CD4-positive, CD25-positive, alpha-beta regulatory T cell (primary cell): ENCODE results near the gene AACS. TPM values are rescaled to one million over a fixed set of nuclear protein-coding genes. Genes with fewer than 3 reads are reported as not detected.

Experiments
- ATAC-seq, 2 donors: fragments of 150-1000 bp; cut with Tn5 transposase; one replicate each; pipeline ENCODE4 v1.10.0; 2021; ENCODE audit warnings: low read depth in 2 of 2, moderate number of reproducible peaks in 2 of 2, moderate library complexity in 1 of 2
- DNase-seq, 3 donors: peaks; one replicate each; pipeline versions ENCODE4 v3.0.0 to v3.0.0-alpha.2; 2012 to 2022; ENCODE audit warnings: mixed read lengths in 1 of 3
- H3K27ac ChIP-seq: one replicate; pipeline ENCODE4 v1.7.0; 2013; ENCODE audit warnings: mild to moderate bottlenecking, low read length; ENCODE audit not compliant: insufficient read depth, poor library complexity, severe bottlenecking
- H3K27me3 ChIP-seq: one replicate; pipeline ENCODE4 v1.7.0; 2013; ENCODE audit warnings: low read length; ENCODE audit not compliant: control insufficient read depth, insufficient read depth
- H3K36me3 ChIP-seq: one replicate; pipeline ENCODE4 v1.7.0; 2013; ENCODE audit warnings: mild to moderate bottlenecking, low read length, moderate library complexity; ENCODE audit not compliant: control insufficient read depth, insufficient read depth
- H3K4me1 ChIP-seq: 2 replicates; pipeline ENCODE4 v1.7.0; 2013; ENCODE audit warnings: mild to moderate bottlenecking, low read length; ENCODE audit not compliant: insufficient read depth, control insufficient read depth, poor library complexity, severe bottlenecking
- H3K4me3 ChIP-seq: one replicate; pipeline ENCODE4 v1.7.0; 2013; ENCODE audit warnings: low read depth, mild to moderate bottlenecking, low read length, moderate library complexity
- H3K9me3 ChIP-seq, 2 experiments: 1 replicate in 1 of 2; 2 replicates in 1 of 2; pipeline ENCODE4 v1.7.0; 2013; ENCODE audit warnings: low read length in 2 of 2, mild to moderate bottlenecking in 1 of 2, moderate library complexity in 1 of 2; ENCODE audit not compliant: control insufficient read depth in 2 of 2
- H3K27ac Mint-ChIP-seq, 3 donors: one replicate each; pipeline ENCODE4 v1.8.0; 2020 to 2022; ENCODE audit warnings: mild to moderate bottlenecking in 3 of 3, mixed read lengths in 3 of 3, moderate library complexity in 2 of 3
- H3K27me3 Mint-ChIP-seq: one replicate; pipeline ENCODE4 v1.8.0; 2022; ENCODE audit warnings: mild to moderate bottlenecking, mixed read lengths
- H3K36me3 Mint-ChIP-seq: one replicate; pipeline ENCODE4 v1.8.0; 2020; ENCODE audit warnings: mixed read lengths
- H3K4me1 Mint-ChIP-seq, 4 donors: one replicate each; pipeline ENCODE4 v1.8.0; 2020 to 2022; ENCODE audit warnings: mixed read lengths in 4 of 4, mild to moderate bottlenecking in 1 of 4
- H3K4me3 Mint-ChIP-seq, 4 donors: one replicate each; pipeline ENCODE4 v1.8.0; 2020 to 2022; ENCODE audit warnings: mild to moderate bottlenecking in 4 of 4, mixed read lengths in 4 of 4, moderate library complexity in 3 of 4
- H3K9me3 Mint-ChIP-seq, 7 donors: one replicate each; pipeline ENCODE4 v1.8.0; 2020 to 2022; ENCODE audit warnings: mixed read lengths in 7 of 7, mild to moderate bottlenecking in 3 of 7, moderate library complexity in 2 of 7
- polyA plus RNA-seq, 4 donors: library from polyadenylated mRNA; unstranded; fragments of 300-500 nt; fragmentation: Illumina TruSeq; gene quantifications; one replicate each; pipeline ENCODE4 v1.2.3, GENCODE V29; 2021
- total RNA-seq: library from RNA; stranded (reverse); gene quantifications from one replicate; pipeline ENCODE4 v1.2.3, GENCODE V29; 2022

The AACS gene
- total and polyA plus RNA-seq, 5 donors from 2014 or later: 5.4 to 8.8 (median 7.8) TPM

GRCh38 chr12:125189015-125189414 is 123.8 kb downstream of the AACS start:
- no peaks in the 10 kb centered on the region for H3K4me1 ChIP-seq
- peaks cover 0 to 2% (median 0%) of the 10 kb centered on the region in 7 donors for H3K9me3 Mint-ChIP-seq

DNA sequence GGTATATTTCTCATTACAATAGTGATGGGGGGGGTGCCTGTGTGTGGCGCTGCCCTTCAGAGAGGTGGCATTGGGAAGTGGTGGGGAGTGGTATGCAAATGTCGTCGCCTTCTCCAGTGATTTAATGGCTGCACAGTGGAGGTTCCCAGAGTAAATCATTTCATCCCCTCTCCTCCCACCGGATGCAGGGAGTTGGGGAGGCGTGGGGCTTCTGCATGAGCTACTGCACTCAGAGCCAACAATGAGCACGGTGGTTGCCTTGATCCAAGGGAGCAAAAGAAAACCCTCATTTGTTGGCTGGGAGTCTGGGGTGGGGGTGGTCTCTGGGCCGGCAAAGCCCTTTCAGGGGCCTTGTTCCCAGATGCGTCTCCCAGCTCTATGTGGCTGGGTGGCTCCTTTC is 124.3 kb downstream of the AACS start:
- Mint-ChIP-seq H3K4me1 (peaks cover 0 to 10% (median 5%) of the 10 kb centered on the region in 4 donors), H3K9me3 (peaks cover 0 to 2% (median 0%) of the 10 kb centered on the region in 7 donors), H3K4me3 (no peak overlapping the region), H3K27me3 (peaks cover 48% of the 10 kb centered on the region), H3K36me3 (no peaks in the 10 kb centered on the region), H3K27ac (no peak overlapping the region)
- Histone ChIP-seq H3K36me3 (no peaks in the 10 kb centered on the region), H3K27ac (no peak overlapping the region), H3K4me3 (no peak overlapping the region), H3K4me1 (no peaks in the 10 kb centered on the region), H3K27me3 (peaks cover 19% of the 10 kb centered on the region), H3K9me3 (no peaks in the 10 kb centered on the region)
- ATAC-seq: no peak
- no peak for DNase-seq

More at GRCh38 chr12:125189015-125189414, 123.8 kb downstream of the AACS start:
- Mint-ChIP-seq H3K4me1 (peaks cover 0 to 10% (median 5%) of the 10 kb centered on the region in 4 donors), H3K27ac (no peak overlapping the region), H3K4me3 (no peak overlapping the region), H3K27me3 (peaks cover 52% of the 10 kb centered on the region), H3K36me3 (no peaks in the 10 kb centered on the region)
- Histone ChIP-seq H3K9me3 (no peaks in the 10 kb centered on the region), H3K27me3 (peaks cover 22% of the 10 kb centered on the region), H3K27ac (no peak overlapping the region), H3K4me3 (no peak overlapping the region), H3K36me3 (no peaks in the 10 kb centered on the region)
- ATAC-seq (no peak), DNase-seq (no peak)

GRCh38 chr12:125191361-125192087 is 126.3 kb downstream of the AACS start:
- Mint-ChIP-seq H3K4me3 (no peak overlapping the region), H3K27me3 (peaks cover 44% of the 10 kb centered on the region), H3K4me1 (peaks cover 0 to 7% (median 5%) of the 10 kb centered on the region in 4 donors), H3K36me3 (no peaks in the 10 kb centered on the region), H3K9me3 (peaks cover 0 to 2% (median 0%) of the 10 kb centered on the region in 7 donors), H3K27ac (no peak overlapping the region)
- Histone ChIP-seq H3K4me3 (no peak overlapping the region), H3K4me1 (no peaks in the 10 kb centered on the region), H3K27ac (no peak overlapping the region), H3K36me3 (no peaks in the 10 kb centered on the region), H3K27me3 (peaks cover 19% of the 10 kb centered on the region), H3K9me3 (no peaks in the 10 kb centered on the region)
- no peak for DNase-seq
- no peak for ATAC-seq

- no peak overlapping the region for H3K27ac ChIP-seq
- Mint-ChIP-seq H3K4me3 (no peak overlapping the region), H3K4me1 (peaks cover 0 to 5% (median 4%) of the 10 kb centered on the region in 4 donors), H3K27me3 (peaks cover 47% of the 10 kb centered on the region), H3K27ac (no peak overlapping the region), H3K36me3 (no peaks in the 10 kb centered on the region), H3K9me3 (peaks cover 0 to 2% (median 0%) of the 10 kb centered on the region in 7 donors)
- no peaks in the 10 kb centered on the region for H3K4me1 ChIP-seq
- peaks cover 16% of the 10 kb centered on the region for H3K27me3 ChIP-seq
- no peak overlapping the region for H3K4me3 ChIP-seq
- no peaks in the 10 kb centered on the region for H3K36me3 ChIP-seq
- DNase-seq (no peak), ATAC-seq (no peak)
- H3K9me3 ChIP-seq: no peaks in the 10 kb centered on the region
Observed at GRCh38 chr12:125192690-125193221, 127.5 kb downstream of the AACS start.

Other genes with a start within 250 kb of the AACS start
- gene SCARB1, start 201.6 kb upstream of the AACS start, total RNA-seq: 1.2 TPM
- gene SCARB1, start 201.6 kb upstream of the AACS start, polyA plus RNA-seq: under 1 TPM; 0.52 to 0.81 (median 0.69) TPM
- 2,012 TPM for gene UBC, start 150.8 kb upstream of the AACS start, total RNA-seq
- 1,000 to 10,000 TPM; 1,179 to 1,557 (median 1,450) TPM for gene UBC, start 150.8 kb upstream of the AACS start, polyA plus RNA-seq
- gene DHX37, start 76.3 kb upstream of the AACS start, total RNA-seq: 33.3 TPM
- 1 to 10 TPM; 2.4 to 3.4 (median 2.9) TPM for gene DHX37, start 76.3 kb upstream of the AACS start, polyA plus RNA-seq
- gene BRI3BP, start 71.8 kb upstream of the AACS start, total RNA-seq: 4.1 TPM
- gene BRI3BP, start 71.8 kb upstream of the AACS start, polyA plus RNA-seq: 1 to 10 TPM; 2.0 to 3.4 (median 2.3) TPM
- gene TMEM132B, start 121.0 kb downstream of the AACS start, total RNA-seq: not detected
- gene TMEM132B, start 121.0 kb downstream of the AACS start, polyA plus RNA-seq: not detected